Brain microvascular endothelial cell (primary cell): Measurements from ENCODE around the gene ZMYND10.

Experiments used
- DNase-seq: peaks from one replicate; pipeline ENCODE4 v3.0.0-alpha.2; 2020
- H3K27ac ChIP-seq: fragments of 250-450 bp; sonication (Bioruptor Pico); 2 replicates; pipeline ENCODE4 v1.5.1; 2020; ENCODE audit warnings: mild to moderate bottlenecking, moderate library complexity
- H3K27me3 ChIP-seq: fragments of 250-450 bp; sonication (Bioruptor Pico); replicated peaks from 2 replicates; pipeline ENCODE4 v1.5.1; 2020; ENCODE audit warnings: mild to moderate bottlenecking
- H3K36me3 ChIP-seq: fragments of 250-450 bp; sonication (Bioruptor Pico); replicated peaks from 2 replicates; pipeline ENCODE4 v1.5.1; 2020; ENCODE audit warnings: mild to moderate bottlenecking
- H3K4me3 ChIP-seq: 2 replicates; pipeline ENCODE4 v1.5.1; 2011; ENCODE audit warnings: low read depth, mild to moderate bottlenecking, control low read depth, low read length, moderate library complexity
- CTCF ChIP-seq: IDR thresholded peaks from 2 replicates; pipeline ENCODE4 v1.5.1; 2011; ENCODE audit warnings: low read depth, mild to moderate bottlenecking, moderate library complexity, low read length, control low read depth, inconsistent platforms; ENCODE audit errors: missing control alignments
- in situ Hi-C: cut with HindIII; loops from 2 replicates; pipeline ENCODE4 v1.10.0; 2017; ENCODE audit warnings: low sequenced_read_pairs, low pct_ligation_motif_present

The ZMYND10 gene

GRCh38 chr3:50322386-50323091 lies 23.0 kb downstream of the ZMYND10 start, which contains the start of gene HYAL2:
Gene HYAL2, minus strand, starts transcription at chr3:50322745. Its CDS starts 2,256 bp downstream, at chr3:50320489.
- peak within 1 kb of the TSS; percentile 78 for H3K4me3 ChIP-seq
- peak; percentile 1 for TF ChIP-seq CTCF
- H3K27ac ChIP-seq, result peak within 1 kb of the TSS; percentile 100
- in situ Hi-C loops, result no loop called here
- peaks cover 12% of the 10 kb centered on the region for H3K36me3 ChIP-seq
- DNase-seq, result no peak
- no peaks in the 10 kb centered on the region for H3K27me3 ChIP-seq

- no peak for DNase-seq
- TF ChIP-seq CTCF, result no peak
- peak overlapping the region; percentile 78 for H3K4me3 ChIP-seq
- peak overlapping the region; percentile 100 for H3K27ac ChIP-seq
- H3K36me3 ChIP-seq, result peaks cover 12% of the 10 kb centered on the region
- in situ Hi-C loops, result no loop called here
- no peaks in the 10 kb centered on the region for H3K27me3 ChIP-seq
These were observed 23.5 kb downstream of the ZMYND10 start for GRCh38 chr3:50322115-50322385.

GRCh38 chr3:50321336-50322114 lies 24.0 kb downstream of the ZMYND10 start:
- DNase-seq, result peak; percentile 81
- H3K27me3 ChIP-seq, result no peaks in the 10 kb centered on the region
- H3K4me3 ChIP-seq, result peak overlapping the region; percentile 78
- peak overlapping the region; percentile 100 for H3K27ac ChIP-seq
- peaks cover 12% of the 10 kb centered on the region for H3K36me3 ChIP-seq
- TF ChIP-seq CTCF, result peak; percentile 66
- in situ Hi-C loops, result no loop called here

GRCh38 chr3:50320853-50321335 lies 24.6 kb downstream of the ZMYND10 start:
- H3K27me3 ChIP-seq, result no peaks in the 10 kb centered on the region
- peaks cover 10% of the 10 kb centered on the region for H3K36me3 ChIP-seq
- in situ Hi-C loops, result no loop called here
- no peak for DNase-seq
- TF ChIP-seq CTCF, result no peak
- H3K4me3 ChIP-seq, result peak overlapping the region; percentile 78
- H3K27ac ChIP-seq, result peak overlapping the region; percentile 100

GRCh38 chr3:50319894-50320625 lies 25.5 kb downstream of the ZMYND10 start:
- peak overlapping the region; percentile 78 for H3K4me3 ChIP-seq

More at GRCh38 chr3:50319894-50320625, 25.5 kb downstream of the ZMYND10 start:
- no peak for DNase-seq
- H3K27ac ChIP-seq, result no peak overlapping the region
- H3K27me3 ChIP-seq, result no peaks in the 10 kb centered on the region
- H3K36me3 ChIP-seq, result peaks cover 9% of the 10 kb centered on the region
- peak; percentile 12 for TF ChIP-seq CTCF
- in situ Hi-C loops, result no loop called here
